Retinal pigment epithelial cell (primary cell): Measurements from ENCODE around the gene SLC17A3.

Experiments
- DNase-seq: peaks from one replicate; pipeline ENCODE4 v3.0.0-alpha.2; 2010; ENCODE audit warnings: low read depth
- H3K4me3 ChIP-seq: 2 replicates; pipeline ENCODE4 v1.5.1; 2011; ENCODE audit warnings: mild to moderate bottlenecking, low read length, control low read depth, moderate library complexity
- TF ChIP-seq, protein P1 (sequence below): conservative IDR thresholded peaks from 2 replicates; pipeline ENCODE4 v1.5.1; 2011; ENCODE audit warnings: low read depth, low read length, control low read depth, inconsistent platforms

The SLC17A3 gene

DNA sequence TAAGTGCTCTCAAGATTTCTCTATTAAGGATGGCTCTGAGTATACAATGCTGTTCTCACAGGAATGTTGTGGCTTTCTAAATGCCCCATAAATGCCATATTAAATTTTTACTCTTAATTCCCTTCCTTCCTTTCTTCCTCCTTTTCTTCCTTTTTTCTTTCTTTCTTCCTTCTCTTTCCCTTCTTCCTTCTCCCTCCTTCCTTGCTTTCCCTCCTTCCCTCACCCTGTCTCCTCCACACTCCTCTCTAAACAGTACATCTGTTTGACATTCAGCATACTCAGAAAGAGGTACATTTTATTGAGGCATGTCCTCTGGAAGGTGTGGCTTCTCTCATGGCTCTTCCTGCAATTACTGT, 41.8 kb downstream of the SLC17A3 start:
- no peak overlapping the region for H3K4me3 ChIP-seq
- TF ChIP-seq, protein P1, sequence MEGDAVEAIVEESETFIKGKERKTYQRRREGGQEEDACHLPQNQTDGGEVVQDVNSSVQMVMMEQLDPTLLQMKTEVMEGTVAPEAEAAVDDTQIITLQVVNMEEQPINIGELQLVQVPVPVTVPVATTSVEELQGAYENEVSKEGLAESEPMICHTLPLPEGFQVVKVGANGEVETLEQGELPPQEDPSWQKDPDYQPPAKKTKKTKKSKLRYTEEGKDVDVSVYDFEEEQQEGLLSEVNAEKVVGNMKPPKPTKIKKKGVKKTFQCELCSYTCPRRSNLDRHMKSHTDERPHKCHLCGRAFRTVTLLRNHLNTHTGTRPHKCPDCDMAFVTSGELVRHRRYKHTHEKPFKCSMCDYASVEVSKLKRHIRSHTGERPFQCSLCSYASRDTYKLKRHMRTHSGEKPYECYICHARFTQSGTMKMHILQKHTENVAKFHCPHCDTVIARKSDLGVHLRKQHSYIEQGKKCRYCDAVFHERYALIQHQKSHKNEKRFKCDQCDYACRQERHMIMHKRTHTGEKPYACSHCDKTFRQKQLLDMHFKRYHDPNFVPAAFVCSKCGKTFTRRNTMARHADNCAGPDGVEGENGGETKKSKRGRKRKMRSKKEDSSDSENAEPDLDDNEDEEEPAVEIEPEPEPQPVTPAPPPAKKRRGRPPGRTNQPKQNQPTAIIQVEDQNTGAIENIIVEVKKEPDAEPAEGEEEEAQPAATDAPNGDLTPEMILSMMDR = no peak
- no peak for DNase-seq

GRCh38 chr6:25831532-25832306, 42.3 kb downstream of the SLC17A3 start, which contains the start of gene SLC17A1:
SLC17A1 (minus strand) TSS chr6:25832052; CDS start chr6:25830557, 1,495 bp downstream.
- no peak within 1 kb of the TSS for H3K4me3 ChIP-seq
- DNase-seq = no peak

GRCh38 chr6:25830458-25830857, 43.6 kb downstream of the SLC17A3 start:
- DNase-seq = no peak
- no peak overlapping the region for H3K4me3 ChIP-seq
- TF ChIP-seq, protein P1 = no peak

More at GRCh38 chr6:25831532-25832306, 42.3 kb downstream of the SLC17A3 start, which contains the start of gene SLC17A1:
- TF ChIP-seq, protein P1 = no peak

DNA sequence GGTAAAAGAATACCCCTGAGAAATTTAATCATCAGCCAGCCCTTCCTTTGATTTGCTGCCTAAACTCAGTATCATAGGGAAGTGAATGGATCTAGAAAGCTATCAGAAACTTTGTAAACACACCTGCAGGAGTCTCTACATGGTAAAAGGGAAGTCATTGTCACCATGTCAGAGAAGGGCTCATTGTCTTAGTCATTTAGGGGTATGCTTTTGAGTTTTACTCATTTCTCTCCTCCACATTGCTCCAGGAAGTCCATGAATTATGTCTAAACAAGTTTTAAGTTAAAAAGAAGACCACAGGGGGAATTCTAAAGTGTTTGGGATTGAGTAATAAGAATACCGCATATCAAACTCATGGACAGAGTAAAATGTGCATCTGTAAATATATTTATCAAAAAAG, 44.7 kb downstream of the SLC17A3 start:
- TF ChIP-seq, protein P1 = no peak
- H3K4me3 ChIP-seq = no peak overlapping the region

GRCh38 chr6:25821341-25821740, 52.7 kb downstream of the SLC17A3 start:
- no peak for DNase-seq
- H3K4me3 ChIP-seq = no peak overlapping the region
- TF ChIP-seq, protein P1 = no peak

More for the DNA sequence above, 44.7 kb downstream of the SLC17A3 start:
- DNase-seq = no peak

DNA sequence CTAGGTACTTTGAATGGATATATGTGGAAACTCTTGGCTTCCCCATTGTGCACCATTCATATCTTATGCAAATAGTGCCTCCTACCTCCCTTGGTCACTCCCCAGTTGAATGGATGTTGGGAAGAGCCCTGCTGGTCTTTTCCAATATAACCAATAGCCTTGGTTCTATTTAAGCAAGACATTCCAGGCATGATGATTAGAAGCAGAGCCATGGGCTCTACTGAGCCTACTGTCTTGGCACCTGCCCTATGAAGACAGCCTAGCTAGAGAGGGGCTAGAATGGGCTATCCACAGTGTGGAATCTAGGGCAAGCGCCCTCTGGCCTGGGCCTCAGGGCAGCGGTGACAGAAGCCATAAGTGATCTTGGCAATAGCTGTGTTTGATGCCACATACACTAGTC, 57.8 kb downstream of the SLC17A3 start:
- no peak overlapping the region for H3K4me3 ChIP-seq
- DNase-seq = no peak
- TF ChIP-seq, protein P1 = no peak

DNA sequence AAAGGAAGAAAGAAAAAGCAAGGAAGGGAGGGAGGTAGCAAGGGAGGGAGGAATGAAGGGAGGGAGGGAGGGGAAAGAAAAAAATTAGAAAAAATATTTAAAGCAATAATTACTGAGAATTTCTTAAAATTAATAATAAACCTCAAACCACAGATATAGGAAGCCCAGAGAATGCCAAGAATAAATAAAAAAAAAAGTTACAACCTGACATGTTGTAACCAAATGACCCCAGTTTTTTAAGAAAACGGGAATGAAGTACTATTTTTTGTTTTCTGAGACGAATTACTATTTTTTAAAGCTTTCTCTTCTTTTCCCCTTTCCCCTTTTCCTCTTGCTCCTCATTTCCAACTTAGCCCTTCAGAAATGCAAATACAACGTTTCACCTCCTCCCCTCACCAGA, 58.8 kb downstream of the SLC17A3 start:
- TF ChIP-seq, protein P1 = no peak
- no peak for DNase-seq
- H3K4me3 ChIP-seq = no peak overlapping the region
